Kidney (tissue), 14 donors: ENCODE data around the gene MOB4. TPM values are rescaled to one million over a fixed set of nuclear protein-coding genes. Genes with fewer than 3 reads are reported as not detected.
"Not testable (repeated sequence)": the region's sequence is repeated elsewhere in the genome, so short reads cannot be mapped to it uniquely, and the experiment has no call there.

Experiments
- DNase-seq, 5 donors: peaks; one replicate each; pipeline ENCODE4 v3.0.0-alpha.2; 2013 to 2020
- FAIRE-seq: peaks from 2 replicates; lab custom pipeline; 2012; peaks lifted over from hg19 to GRCh38; lab: Jason Lieb, UNC
- H3K27ac ChIP-seq, 2 donors: one replicate each; pipeline ENCODE4 v1.7.0; 2013; ENCODE audit warnings: low read depth in 2 of 2, low read length in 2 of 2, inconsistent platforms in 1 of 2
- H3K27me3 ChIP-seq: one replicate; pipeline ENCODE4 v1.7.1; 2013; ENCODE audit warnings: low read length, inconsistent platforms; ENCODE audit not compliant: control insufficient read depth, insufficient read depth
- H3K36me3 ChIP-seq, 3 donors: one replicate each; pipeline versions ENCODE4 v1.7.0 to v1.7.1; 2013; ENCODE audit warnings: low read length in 3 of 3, control low read depth in 1 of 3, inconsistent platforms in 1 of 3; ENCODE audit not compliant: insufficient read depth in 3 of 3, control insufficient read depth in 2 of 3
- H3K4me1 ChIP-seq, 3 donors: one replicate each; pipeline versions ENCODE4 v1.7.0 to v1.7.1; 2013; ENCODE audit warnings: low read length in 3 of 3, inconsistent platforms in 1 of 3, low read depth in 1 of 3; ENCODE audit not compliant: control insufficient read depth in 2 of 3, insufficient read depth in 2 of 3
- H3K4me3 ChIP-seq, 3 donors: one replicate each; pipeline versions ENCODE4 v1.7.0 to v1.8.1; 2013; ENCODE audit warnings: low read length in 3 of 3, control low read depth in 1 of 3, inconsistent platforms in 1 of 3
- H3K9ac ChIP-seq, 3 donors: one replicate each; pipeline versions ENCODE4 v1.7.0 to v1.7.1; 2013; ENCODE audit warnings: low read length in 3 of 3, control low read depth in 1 of 3, inconsistent platforms in 1 of 3
- H3K9me3 ChIP-seq, 3 donors: one replicate each; pipeline versions ENCODE4 v1.7.0 to v1.7.1; 2013; ENCODE audit warnings: low read length in 3 of 3, control low read depth in 1 of 3, inconsistent platforms in 1 of 3; ENCODE audit not compliant: control insufficient read depth in 2 of 3, insufficient read depth in 1 of 3
- CTCF ChIP-seq: IDR thresholded peaks from 3 replicates; pipeline ENCODE4 v1.5.1; 2012; ENCODE audit warnings: mild to moderate bottlenecking, moderate library complexity, borderline replicate concordance; ENCODE audit not compliant: insufficient read depth; ENCODE audit errors: extremely low read depth
- intact Hi-C: fragments of 100-400 bp; cut with DNase I; formaldehyde crosslinking; loops from one replicate; pipeline ENCODE4 v1.11.1; 2022
- polyA plus RNA-seq: library from polyadenylated mRNA; stranded (reverse); fragments of 350-450 nt; fragmentation: Illumina TruSeq; extraction: RNeasy Lipid Tissue Mini Kit (QIAGEN cat#74804); gene quantifications from one replicate; pipeline ENCODE4 v1.2.3, GENCODE V29; 2014; ENCODE audit warnings: low read depth, low replicate concordance; ENCODE audit not compliant: insufficient read depth
- total RNA-seq: library from RNA; stranded (reverse); fragmentation: NEBNext Ultra II Directional; extraction: Animal tissue kit (Norgen Biotek cat#: 25700); gene quantifications from one replicate; pipeline ENCODE4 v1.2.1, GENCODE V29; 2021
- donor health status: control.
- donor health status: control.
- donor health status: control.
- donor health status: control.
- donor health status: control.
- donor health status: DM: yes; HTN: yes; CAD: no.
- donor health status: Normal renal cell carcinoma (clear cell type).

MOB4 gene
- total and polyA plus RNA-seq, 2 donors from 2014 or later: 16.5 to 23.0 TPM

- no peak overlapping the region for H3K9ac ChIP-seq
- no peaks in the 10 kb centered on the region for H3K27me3 ChIP-seq
- H3K27ac ChIP-seq: no peak overlapping the region
- no peaks in the 10 kb centered on the region for H3K4me1 ChIP-seq
- DNase-seq (no peak), FAIRE-seq (no peak)
- peaks cover 0 to 2% (median 0%) of the 10 kb centered on the region in 3 donors for H3K9me3 ChIP-seq
- H3K4me3 ChIP-seq: no peak overlapping the region
- intact Hi-C loops: no loop called here
- no peaks in the 10 kb centered on the region for H3K36me3 ChIP-seq
- TF ChIP-seq CTCF: no peak
These were observed 60.1 kb downstream of the MOB4 start for GRCh38 chr2:197575987-197576386.

- H3K4me3 ChIP-seq: no peak overlapping the region
- peaks cover 0 to 2% (median 0%) of the 10 kb centered on the region in 3 donors for H3K9me3 ChIP-seq
- no peak for TF ChIP-seq CTCF
- no peaks in the 10 kb centered on the region for H3K27me3 ChIP-seq
- no peak overlapping the region for H3K27ac ChIP-seq
- DNase-seq (no peak), FAIRE-seq (no peak)
- no peaks in the 10 kb centered on the region for H3K4me1 ChIP-seq
- intact Hi-C loops: no loop called here
- no peak overlapping the region for H3K9ac ChIP-seq
- H3K36me3 ChIP-seq: no peaks in the 10 kb centered on the region
These were observed 60.8 kb downstream of the MOB4 start for GRCh38 chr2:197576631-197577030.

- H3K9me3 ChIP-seq: peaks cover 0 to 2% (median 0%) of the 10 kb centered on the region in 3 donors
- H3K9ac ChIP-seq: no peak overlapping the region
- no peaks in the 10 kb centered on the region for H3K36me3 ChIP-seq
- no peaks in the 10 kb centered on the region for H3K27me3 ChIP-seq
- TF ChIP-seq CTCF: no peak
- FAIRE-seq (no peak), DNase-seq (no peak)
- intact Hi-C loops: no loop called here
- no peak overlapping the region for H3K4me3 ChIP-seq
- H3K4me1 ChIP-seq: no peaks in the 10 kb centered on the region
- H3K27ac ChIP-seq: no peak overlapping the region
These were observed 61.6 kb downstream of the MOB4 start for GRCh38 chr2:197577446-197577845.

GRCh38 chr2:197578294-197578693 lies 62.4 kb downstream of the MOB4 start:
- H3K27ac ChIP-seq, FAIRE-seq, H3K36me3 ChIP-seq, H3K9me3 ChIP-seq, DNase-seq, H3K9ac ChIP-seq, H3K4me3 ChIP-seq, intact Hi-C loops, H3K4me1 ChIP-seq, H3K27me3 ChIP-seq: not testable (repeated sequence)

GRCh38 chr2:197580166-197580565 lies 64.3 kb downstream of the MOB4 start:
- H3K9me3 ChIP-seq, FAIRE-seq, H3K9ac ChIP-seq, DNase-seq, H3K27me3 ChIP-seq, H3K27ac ChIP-seq, H3K36me3 ChIP-seq, H3K4me1 ChIP-seq, intact Hi-C loops, H3K4me3 ChIP-seq: not testable (repeated sequence)

GRCh38 chr2:197587255-197587654 lies 71.4 kb downstream of the MOB4 start:
- H3K36me3 ChIP-seq, DNase-seq, FAIRE-seq, H3K9me3 ChIP-seq, H3K4me1 ChIP-seq, intact Hi-C loops, H3K27ac ChIP-seq, H3K27me3 ChIP-seq, H3K9ac ChIP-seq, H3K4me3 ChIP-seq: not testable (repeated sequence)
